GM21423 (cell line): ENCODE data around the gene TLCD5.
A peak's percentile ranks its signal among the peaks of the same experiment; 100 is the strongest.

Source experiments
- ATAC-seq: cut with Tn5 transposase; IDR thresholded peaks from one replicate; pipeline ENCODE4 v1.9.1; 2021; ENCODE audit warnings: mild to moderate bottlenecking, moderate library complexity; ENCODE audit not compliant: unreplicated experiment

Gene TLCD5

GRCh38 chr11:120324932-120325810 lies at the start of gene TLCD5:
TSS of gene TLCD5 (plus strand) at chr11:120325299. CDS start at chr11:120327442, 2,143 bp downstream.
- no peak for ATAC-seq

GRCh38 chr11:120279502-120279901 lies 45.6 kb upstream of the TLCD5 start:
- no peak for ATAC-seq

- no peak for ATAC-seq
Measured at GRCh38 chr11:120280600-120281051, 44.5 kb upstream of the TLCD5 start.

GRCh38 chr11:120281143-120281795 lies 43.8 kb upstream of the TLCD5 start:
- no peak for ATAC-seq

- no peak for ATAC-seq
Measured at GRCh38 chr11:120283124-120283523, 42.0 kb upstream of the TLCD5 start.

- ATAC-seq: no peak
Measured at GRCh38 chr11:120284272-120284671, 40.8 kb upstream of the TLCD5 start.

GRCh38 chr11:120285256-120285655 lies 39.8 kb upstream of the TLCD5 start:
- no peak for ATAC-seq

GRCh38 chr11:120288021-120288420 lies 37.1 kb upstream of the TLCD5 start:
- ATAC-seq: no peak

GRCh38 chr11:120289426-120289825 lies 35.7 kb upstream of the TLCD5 start:
- ATAC-seq: no peak

GRCh38 chr11:120290956-120291355 lies 34.1 kb upstream of the TLCD5 start:
- ATAC-seq: no peak

- no peak for ATAC-seq
Measured at GRCh38 chr11:120293038-120293800, 31.9 kb upstream of the TLCD5 start.

GRCh38 chr11:120294096-120294495 lies 31.0 kb upstream of the TLCD5 start:
- no peak for ATAC-seq

- no peak for ATAC-seq
Measured at GRCh38 chr11:120295099-120295498, 30.0 kb upstream of the TLCD5 start.

- no peak for ATAC-seq
Measured at GRCh38 chr11:120296554-120296953, 28.5 kb upstream of the TLCD5 start.

- no peak for ATAC-seq
Measured at GRCh38 chr11:120298461-120298860, 26.6 kb upstream of the TLCD5 start.

GRCh38 chr11:120302001-120302805 lies 22.9 kb upstream of the TLCD5 start:
- ATAC-seq: no peak

- peak; percentile 73 for ATAC-seq
Measured at GRCh38 chr11:120303004-120303637, 22.0 kb upstream of the TLCD5 start.

GRCh38 chr11:120304526-120304925 lies 20.6 kb upstream of the TLCD5 start:
- no peak for ATAC-seq

- no peak for ATAC-seq
Measured at GRCh38 chr11:120305286-120305685, 19.8 kb upstream of the TLCD5 start.
